ENCODE results near the gene TULP3.

Gene TULP3

GRCh38 chr12:2925322-2925995, 34.8 kb downstream of the TULP3 start:
- no peak for DNase-seq (ENCODE audit: low spot score)

- no peak for DNase-seq (ENCODE audit: low spot score)
Observed at GRCh38 chr12:2930865-2931264, 40.2 kb downstream of the TULP3 start.

GRCh38 chr12:2933586-2933985, 42.9 kb downstream of the TULP3 start:
- DNase-seq (ENCODE audit: low spot score): no peak

- DNase-seq (ENCODE audit: low spot score): no peak
Observed at GRCh38 chr12:2934371-2934770, 43.7 kb downstream of the TULP3 start.

- DNase-seq (ENCODE audit: low spot score): no peak
Observed at GRCh38 chr12:2936301-2936700, 45.6 kb downstream of the TULP3 start.

GRCh38 chr12:2937500-2937899, 46.8 kb downstream of the TULP3 start:
- no peak for DNase-seq (ENCODE audit: low spot score)

GRCh38 chr12:2939191-2939590, 48.5 kb downstream of the TULP3 start:
- no peak for DNase-seq (ENCODE audit: low spot score)

- no peak for DNase-seq (ENCODE audit: low spot score)
Observed at GRCh38 chr12:2940564-2940963, 49.9 kb downstream of the TULP3 start.

GRCh38 chr12:2941524-2941923, 50.8 kb downstream of the TULP3 start:
- no peak for DNase-seq (ENCODE audit: low spot score)

- peak; percentile 68 for DNase-seq (ENCODE audit: low spot score)
Observed at GRCh38 chr12:2944401-2945047, 53.8 kb downstream of the TULP3 start.

GRCh38 chr12:2949411-2949810, 58.7 kb downstream of the TULP3 start:
- no peak for DNase-seq (ENCODE audit: low spot score)

- DNase-seq (ENCODE audit: low spot score): no peak
Observed at GRCh38 chr12:2955888-2956287, 65.2 kb downstream of the TULP3 start.

GRCh38 chr12:2957816-2958431, 67.2 kb downstream of the TULP3 start:
- no peak for DNase-seq (ENCODE audit: low spot score)

GRCh38 chr12:2958432-2959191, 67.9 kb downstream of the TULP3 start:
- DNase-seq (ENCODE audit: low spot score): no peak

GRCh38 chr12:2959192-2959504, 68.5 kb downstream of the TULP3 start, which contains the start of gene TEAD4:
Gene TEAD4, plus strand, starts transcription at chr12:2959397.
- DNase-seq (ENCODE audit: low spot score): no peak

GRCh38 chr12:2959505-2960389, 69.1 kb downstream of the TULP3 start:
- DNase-seq (ENCODE audit: low spot score): no peak

- DNase-seq (ENCODE audit: low spot score): no peak
Observed at GRCh38 chr12:2960390-2960956, 69.8 kb downstream of the TULP3 start.

GRCh38 chr12:2960996-2961616, 70.4 kb downstream of the TULP3 start:
- no peak for DNase-seq (ENCODE audit: low spot score)

- no peak for DNase-seq (ENCODE audit: low spot score)
Observed at GRCh38 chr12:2961705-2962104, 71.0 kb downstream of the TULP3 start.

- DNase-seq (ENCODE audit: low spot score): no peak
Observed at GRCh38 chr12:2963154-2963759, 72.6 kb downstream of the TULP3 start.
